Measurements from ENCODE around the gene NAALAD2. TPM values are rescaled to one million over a fixed set of nuclear protein-coding genes. Genes with fewer than 3 reads are reported as not detected.
"Not testable (repeated sequence)": the region's sequence is repeated elsewhere in the genome, so short reads cannot be mapped to it uniquely, and the experiment has no call there.

Gene NAALAD2
- total RNA-seq, 1 donor from 2014 or later = 1.6 TPM

DNA sequence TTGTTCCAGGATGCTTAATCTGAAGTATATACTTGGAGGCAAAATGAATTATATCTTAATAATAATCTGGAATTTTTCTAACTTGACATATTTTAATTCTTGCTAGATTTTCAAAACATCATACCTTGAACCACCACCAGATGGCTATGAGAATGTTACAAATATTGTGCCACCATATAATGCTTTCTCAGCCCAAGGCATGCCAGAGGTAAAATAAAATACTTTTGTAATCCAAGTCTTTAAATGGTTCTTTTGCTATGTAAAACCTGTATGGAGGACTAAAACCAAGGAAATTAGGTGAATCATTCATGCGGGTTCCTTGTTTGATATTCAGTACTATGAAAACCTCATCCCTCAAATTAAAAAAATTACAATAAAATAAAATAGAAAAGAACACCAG is 14.4 kb downstream of the NAALAD2 start:
- ATAC-seq = no peak
- H3K36me3 ChIP-seq = no peaks in the 10 kb centered on the region
- TF ChIP-seq, protein P1, sequence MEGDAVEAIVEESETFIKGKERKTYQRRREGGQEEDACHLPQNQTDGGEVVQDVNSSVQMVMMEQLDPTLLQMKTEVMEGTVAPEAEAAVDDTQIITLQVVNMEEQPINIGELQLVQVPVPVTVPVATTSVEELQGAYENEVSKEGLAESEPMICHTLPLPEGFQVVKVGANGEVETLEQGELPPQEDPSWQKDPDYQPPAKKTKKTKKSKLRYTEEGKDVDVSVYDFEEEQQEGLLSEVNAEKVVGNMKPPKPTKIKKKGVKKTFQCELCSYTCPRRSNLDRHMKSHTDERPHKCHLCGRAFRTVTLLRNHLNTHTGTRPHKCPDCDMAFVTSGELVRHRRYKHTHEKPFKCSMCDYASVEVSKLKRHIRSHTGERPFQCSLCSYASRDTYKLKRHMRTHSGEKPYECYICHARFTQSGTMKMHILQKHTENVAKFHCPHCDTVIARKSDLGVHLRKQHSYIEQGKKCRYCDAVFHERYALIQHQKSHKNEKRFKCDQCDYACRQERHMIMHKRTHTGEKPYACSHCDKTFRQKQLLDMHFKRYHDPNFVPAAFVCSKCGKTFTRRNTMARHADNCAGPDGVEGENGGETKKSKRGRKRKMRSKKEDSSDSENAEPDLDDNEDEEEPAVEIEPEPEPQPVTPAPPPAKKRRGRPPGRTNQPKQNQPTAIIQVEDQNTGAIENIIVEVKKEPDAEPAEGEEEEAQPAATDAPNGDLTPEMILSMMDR (IDR thresholded peaks at IDR 0.05) = no peak
- H3K9me3 ChIP-seq = no peaks in the 10 kb centered on the region
- H3K4me1 ChIP-seq = no peaks in the 10 kb centered on the region
- DNase-seq = no peak
- H3K27me3 ChIP-seq (ENCODE audit: low read depth) = no peaks in the 10 kb centered on the region
- no peak overlapping the region for H3K27ac ChIP-seq
- intact Hi-C loops (cut with DNase I) = no loop called here
- H3K4me3 ChIP-seq = no peak overlapping the region

DNA sequence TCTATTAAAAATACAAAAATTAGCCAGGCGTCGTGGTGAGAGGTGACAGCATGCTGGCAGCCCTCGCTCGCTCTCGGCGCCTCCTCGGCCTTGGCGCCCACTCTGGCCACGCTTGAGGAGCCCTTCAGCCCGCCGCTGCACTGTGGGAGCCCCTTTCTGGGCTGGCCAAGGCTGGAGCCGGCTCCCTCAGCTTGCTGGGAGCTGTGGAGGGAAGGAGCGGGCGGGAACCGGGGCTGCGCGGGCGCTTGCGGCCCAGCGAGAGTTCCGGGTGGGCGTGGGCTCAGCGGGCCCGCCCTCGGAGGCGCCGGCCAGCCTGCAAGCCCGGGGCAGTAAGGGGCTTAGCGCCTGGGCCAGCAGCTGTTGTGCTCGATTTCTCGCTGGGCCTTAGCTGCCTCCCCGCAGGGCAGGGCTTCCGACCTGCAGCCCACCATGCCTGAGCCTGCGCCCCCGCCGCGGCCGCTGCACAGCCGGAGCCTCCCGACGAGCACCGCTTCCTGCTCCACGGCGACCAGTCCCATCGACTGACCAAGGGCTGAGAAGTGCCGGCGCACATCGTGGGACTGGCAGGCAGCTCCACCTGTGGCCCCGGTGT is 32.6 kb downstream of the NAALAD2 start:
- ATAC-seq; H3K4me1 ChIP-seq; H3K27me3 ChIP-seq (ENCODE audit: low read depth); DNase-seq; intact Hi-C loops (cut with DNase I); H3K36me3 ChIP-seq; H3K9me3 ChIP-seq; H3K27ac ChIP-seq; H3K4me3 ChIP-seq: not testable (repeated sequence)

DNA sequence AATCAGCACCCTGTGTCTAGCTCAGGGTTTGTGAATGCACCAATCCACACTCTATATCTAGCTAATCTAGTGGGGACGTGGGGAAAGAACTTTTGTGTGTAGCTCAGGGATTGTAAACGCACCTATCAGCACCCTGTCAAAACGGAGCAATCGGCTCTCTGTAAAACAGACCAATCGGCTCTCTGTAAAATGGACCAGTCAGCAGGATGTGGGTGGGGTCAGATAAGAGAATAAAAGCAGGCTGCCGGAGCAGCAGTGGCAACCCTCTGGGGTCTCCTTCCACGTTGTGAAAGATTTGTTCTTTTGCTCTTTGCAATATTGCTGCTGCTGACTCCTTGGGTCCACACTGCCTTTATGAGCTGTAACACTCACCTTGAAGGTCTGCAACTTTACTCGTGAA is 33.2 kb downstream of the NAALAD2 start:
- H3K36me3 ChIP-seq; DNase-seq; H3K4me3 ChIP-seq; H3K4me1 ChIP-seq; H3K9me3 ChIP-seq; H3K27me3 ChIP-seq (ENCODE audit: low read depth); H3K27ac ChIP-seq; ATAC-seq; intact Hi-C loops (cut with DNase I): not testable (repeated sequence)

DNA sequence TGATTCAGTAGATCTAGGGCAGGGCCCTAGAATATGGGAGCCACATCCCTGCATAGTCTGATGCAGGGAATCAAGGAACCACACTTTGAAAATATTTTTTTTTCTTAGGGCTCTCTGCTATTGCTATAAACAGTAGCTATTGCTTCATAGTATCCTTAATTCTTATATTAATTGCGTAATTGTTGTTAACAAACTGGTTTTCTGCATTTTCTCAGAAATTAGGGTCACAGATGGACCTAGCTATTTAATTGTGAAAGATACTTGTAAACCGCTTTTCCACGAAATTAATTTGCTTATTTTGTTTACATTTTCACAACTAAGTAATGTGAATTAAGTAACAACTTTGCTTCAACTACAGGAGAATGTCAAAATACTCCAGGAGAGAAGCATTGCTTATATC is 34.1 kb downstream of the NAALAD2 start:
- no peaks in the 10 kb centered on the region for H3K36me3 ChIP-seq
- H3K4me1 ChIP-seq = no peaks in the 10 kb centered on the region
- no peak for ATAC-seq
- TF ChIP-seq, protein P1 (IDR thresholded peaks at IDR 0.05) = no peak
- no peaks in the 10 kb centered on the region for H3K9me3 ChIP-seq
- no peak overlapping the region for H3K4me3 ChIP-seq
- H3K27ac ChIP-seq = no peak overlapping the region
- intact Hi-C loops (cut with DNase I) = no loop called here
- DNase-seq = no peak
- H3K27me3 ChIP-seq (ENCODE audit: low read depth) = no peaks in the 10 kb centered on the region

DNA sequence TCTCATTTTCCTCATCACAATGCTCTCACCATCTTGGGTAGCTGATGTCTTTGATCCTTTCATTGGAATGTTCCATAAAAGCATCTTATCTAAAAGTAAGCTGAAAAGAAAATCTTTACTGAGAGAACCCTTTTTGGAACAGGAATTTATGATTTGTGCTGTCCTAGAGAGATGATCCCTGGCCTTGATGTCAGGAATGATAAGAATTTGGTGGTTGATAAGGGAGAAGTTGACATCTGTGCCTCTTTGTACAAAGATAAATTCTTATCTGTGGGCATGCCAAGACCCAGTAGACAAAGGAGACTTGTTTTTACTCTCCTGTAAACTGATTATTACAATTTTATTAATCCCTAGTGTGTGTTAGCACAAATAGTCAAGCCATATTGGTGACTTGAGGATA is 36.9 kb downstream of the NAALAD2 start:
- H3K4me3 ChIP-seq = no peak overlapping the region

DNA sequence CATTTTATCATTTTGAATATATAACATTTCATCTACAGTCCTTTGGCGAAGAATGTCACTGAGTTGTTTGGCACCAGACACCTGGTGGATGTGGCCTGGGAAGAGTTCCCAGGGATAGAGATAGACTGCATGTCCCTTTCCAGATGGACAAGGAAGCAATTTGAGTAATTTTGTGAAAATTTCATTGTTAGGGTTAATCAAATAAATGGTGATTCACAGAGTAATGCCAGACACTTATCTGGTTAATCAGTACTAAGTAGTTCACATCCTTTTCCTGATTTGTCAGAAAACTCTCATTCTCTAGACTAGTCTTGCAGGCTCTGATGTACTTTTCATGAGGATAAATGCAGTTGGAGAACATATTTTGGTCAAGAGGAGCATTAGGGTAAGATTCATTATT is 41.6 kb downstream of the NAALAD2 start:
- TF ChIP-seq, protein P1 (IDR thresholded peaks at IDR 0.05) = no peak
- intact Hi-C loops (cut with DNase I) = no loop called here
- Histone ChIP-seq H3K27me3 (ENCODE audit: low read depth) (no peaks in the 10 kb centered on the region), H3K27ac (no peak overlapping the region), H3K4me3 (no peak overlapping the region), H3K9me3 (no peaks in the 10 kb centered on the region), H3K36me3 (no peaks in the 10 kb centered on the region), H3K4me1 (no peaks in the 10 kb centered on the region)
- ATAC-seq = no peak
- no peak for DNase-seq

More for the DNA sequence above, 36.9 kb downstream of the NAALAD2 start:
- Histone ChIP-seq H3K27ac (no peak overlapping the region), H3K4me1 (no peaks in the 10 kb centered on the region), H3K9me3 (no peaks in the 10 kb centered on the region), H3K36me3 (no peaks in the 10 kb centered on the region), H3K27me3 (ENCODE audit: low read depth) (no peaks in the 10 kb centered on the region)
- intact Hi-C loops (cut with DNase I) = no loop called here
- DNase-seq (no peak), ATAC-seq (no peak)
- TF ChIP-seq, protein P1 (IDR thresholded peaks at IDR 0.05) = no peak

DNA sequence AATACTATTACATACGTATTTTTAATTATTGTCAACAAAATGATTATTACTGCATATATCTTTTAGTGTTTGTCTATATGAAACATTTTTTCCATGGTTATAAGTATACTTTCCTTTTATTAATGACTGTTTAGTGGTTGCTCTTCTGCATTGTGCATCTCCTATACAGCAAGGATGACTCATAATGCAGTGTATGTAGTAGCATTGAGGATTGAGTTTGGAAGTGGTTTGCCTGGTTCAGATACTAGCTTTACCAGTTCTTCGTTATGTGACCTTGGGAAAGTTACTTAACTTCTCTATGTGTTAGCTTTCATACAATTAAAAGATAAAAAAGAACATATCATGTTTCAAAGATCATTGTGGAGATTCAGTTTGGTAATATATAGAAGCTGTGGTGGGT is 44.3 kb downstream of the NAALAD2 start:
- Histone ChIP-seq H3K9me3 (no peaks in the 10 kb centered on the region), H3K27ac (no peak overlapping the region), H3K27me3 (ENCODE audit: low read depth) (no peaks in the 10 kb centered on the region), H3K4me1 (no peaks in the 10 kb centered on the region), H3K4me3 (no peak overlapping the region), H3K36me3 (no peaks in the 10 kb centered on the region)
- TF ChIP-seq, protein P1 (IDR thresholded peaks at IDR 0.05) = no peak
- ATAC-seq = no peak
- intact Hi-C loops (cut with DNase I) = no loop called here
- no peak for DNase-seq

All from lower lobe of right lung (tissue), 2 donors.